K562 treated with DMSO at 1 percent for 4 hours (cell line): Measurements from ENCODE around the gene ADAM21. TPM values are rescaled to one million over a fixed set of nuclear protein-coding genes. Genes with fewer than 3 reads are reported as not detected.

Source experiments
- total RNA-seq: library from RNA; unstranded; fragments of 300-600 nt; gene quantifications from 2 replicates; pipeline ENCODE4 v1.2.3, GENCODE V29; 2022; ENCODE audit not compliant: insufficient read depth

Gene ADAM21
- total RNA-seq, result 0.62 TPM in 1 of 2 replicates, not detected in the other

DNA sequence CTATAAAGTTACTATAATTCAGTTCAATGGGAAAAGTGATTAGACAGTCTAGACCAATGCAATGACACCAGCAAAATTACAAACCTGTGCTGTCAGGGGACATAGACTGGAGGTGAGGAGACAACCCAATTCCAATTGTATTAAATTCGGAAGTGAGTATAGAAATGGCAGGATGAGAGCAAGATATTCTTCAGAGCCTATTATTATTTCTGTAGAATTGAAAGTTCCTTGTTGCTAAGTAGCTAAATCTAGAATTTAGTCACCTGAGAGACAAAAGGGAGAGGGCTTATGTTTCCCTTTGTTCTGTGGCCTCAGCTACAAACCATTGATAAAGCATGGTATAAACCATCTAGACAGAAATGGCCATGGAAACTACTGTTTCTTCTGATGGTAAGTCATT is at the start of gene ADAM21:
ADAM21 (plus strand) TSS at position 301 of the 400 bp plus-strand sequence. CDS start 5,326 bp downstream, outside the sequence.

DNA sequence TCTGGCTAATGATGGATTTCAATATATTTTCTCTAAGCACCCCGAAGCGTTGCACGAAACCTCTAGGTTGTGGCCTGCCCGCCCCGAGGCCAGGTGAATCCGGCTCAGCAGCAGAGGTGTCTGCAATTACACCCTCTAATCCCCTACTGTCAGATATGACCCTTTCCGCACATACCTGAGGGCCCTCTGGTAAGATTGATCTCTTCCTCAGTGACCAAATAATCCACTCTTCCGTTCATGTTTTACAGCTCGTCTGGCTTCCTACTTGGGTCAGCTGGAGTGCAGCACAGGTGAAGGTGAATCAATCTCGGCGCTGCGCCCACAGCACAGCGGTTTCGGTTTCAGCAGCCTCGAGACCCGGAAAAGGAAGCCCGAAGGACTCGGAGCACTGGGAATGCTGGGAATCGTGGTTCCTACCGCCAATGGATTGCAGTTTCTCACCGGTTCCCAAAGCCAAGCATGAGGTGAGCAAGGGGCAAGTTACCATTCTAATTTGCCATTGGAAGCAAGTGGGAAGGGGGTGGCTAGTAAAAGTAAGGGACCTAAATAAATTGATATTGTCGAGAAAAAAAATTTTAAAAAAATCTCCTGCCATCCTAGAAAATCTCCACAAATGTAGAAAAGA is 35.1 kb upstream of the ADAM21 start, which contains the start of gene SYNJ2BP:
SYNJ2BP (minus strand) TSS at position 366 of the 625 bp plus-strand sequence; CDS start at position 239, 127 bp downstream.

Other genes with a start within 250 kb of the ADAM21 start
- 7.2 and 8.6 TPM in 2 replicates for gene COX16, start 92.5 kb upstream of the ADAM21 start, total RNA-seq
- 1.8 and 2.0 TPM in 2 replicates for gene SYNJ2BP, start 35.1 kb upstream of the ADAM21 start, total RNA-seq
- not detected in 2 replicates for gene ADAM20, start 82.8 kb downstream of the ADAM21 start, total RNA-seq
- 12.5 TPM in 2 replicates for gene MED6, start 148.5 kb downstream of the ADAM21 start, total RNA-seq
- gene TTC9, start 189.7 kb downstream of the ADAM21 start, total RNA-seq, result not detected in 2 replicates